ENCODE measurements around the gene PLPPR4. TPM values are rescaled to one million over a fixed set of nuclear protein-coding genes. Genes with fewer than 3 reads are reported as not detected.

Gene PLPPR4
- total RNA-seq (not detected in 2 replicates), polyA plus RNA-seq (not detected in 2 replicates), polyA minus RNA-seq (not detected in 2 replicates)
- total RNA-seq (2013), result 0.19 TPM

- no peak within 1 kb of the TSS for H3K27ac ChIP-seq (ENCODE audit: low read length in 2 of 2)
- H3K27ac Mint-ChIP-seq, result no peak within 1 kb of the TSS
- ATAC-seq (ENCODE audit: low read depth) (no peak), DNase-seq (no peak)
- no peak within 1 kb of the TSS for H3K4me3 Mint-ChIP-seq
- H3K9ac ChIP-seq (ENCODE audit: low read length), result no peak within 1 kb of the TSS
- no peak within 1 kb of the TSS for H3K4me2 ChIP-seq (replicated peaks; ENCODE audit: low read depth, low read length, poor library complexity, severe bottlenecking)
- H3K36me3 ChIP-seq (replicated peaks in 1 of 2; ENCODE audit: control extremely low read depth in 1 of 2, control insufficient read depth in 1 of 2, extremely low read depth in 1 of 2, insufficient read depth in 2 of 2, low read length in 1 of 2), result no peaks in the 10 kb centered on the region
- CTCF ChIA-PET, result no interaction called here
- peaks cover 36% of the 10 kb centered on the region for H3K27me3 Mint-ChIP-seq
- TF ChIP-seq, protein P1, sequence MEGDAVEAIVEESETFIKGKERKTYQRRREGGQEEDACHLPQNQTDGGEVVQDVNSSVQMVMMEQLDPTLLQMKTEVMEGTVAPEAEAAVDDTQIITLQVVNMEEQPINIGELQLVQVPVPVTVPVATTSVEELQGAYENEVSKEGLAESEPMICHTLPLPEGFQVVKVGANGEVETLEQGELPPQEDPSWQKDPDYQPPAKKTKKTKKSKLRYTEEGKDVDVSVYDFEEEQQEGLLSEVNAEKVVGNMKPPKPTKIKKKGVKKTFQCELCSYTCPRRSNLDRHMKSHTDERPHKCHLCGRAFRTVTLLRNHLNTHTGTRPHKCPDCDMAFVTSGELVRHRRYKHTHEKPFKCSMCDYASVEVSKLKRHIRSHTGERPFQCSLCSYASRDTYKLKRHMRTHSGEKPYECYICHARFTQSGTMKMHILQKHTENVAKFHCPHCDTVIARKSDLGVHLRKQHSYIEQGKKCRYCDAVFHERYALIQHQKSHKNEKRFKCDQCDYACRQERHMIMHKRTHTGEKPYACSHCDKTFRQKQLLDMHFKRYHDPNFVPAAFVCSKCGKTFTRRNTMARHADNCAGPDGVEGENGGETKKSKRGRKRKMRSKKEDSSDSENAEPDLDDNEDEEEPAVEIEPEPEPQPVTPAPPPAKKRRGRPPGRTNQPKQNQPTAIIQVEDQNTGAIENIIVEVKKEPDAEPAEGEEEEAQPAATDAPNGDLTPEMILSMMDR (IDR thresholded peaks at IDR 0.05), result no peak
- TF ChIP-seq EZH2 (IDR thresholded peaks at IDR 0.05; ENCODE audit: borderline replicate concordance, insufficient read depth, low read depth, low read length, poor library complexity, severe bottlenecking), result no peak
- H3K79me2 ChIP-seq (ENCODE audit: control insufficient read depth, insufficient read depth, low read length), result no peaks in the 10 kb centered on the region
- intact Hi-C loops (cut with micrococcal nuclease), result no loop called here
- no peaks in the 10 kb centered on the region for H3K4me1 Mint-ChIP-seq
- H3K4me3 ChIP-seq (ENCODE audit: control extremely low read depth in 1 of 5, extremely low read depth in 1 of 5, insufficient read depth in 1 of 5, low read depth in 2 of 5, low read length in 4 of 5), result no peak within 1 kb of the TSS
- 7% methylated on average over 43 of the region's 51 CpGs for WGBS (ENCODE audit: insufficient coverage)
- peaks cover 3% of the 10 kb centered on the region for H3K9me3 Mint-ChIP-seq (ENCODE audit: insufficient read depth)
- peaks cover 0 to 9% (median 0%) of the 10 kb centered on the region in 3 donors for H3K9me3 ChIP-seq (ENCODE audit: control extremely low read depth in 1 of 3, control insufficient read depth in 2 of 3, insufficient read depth in 1 of 3, low read length in 2 of 3)
- peak within 1 kb of the TSS; percentile 33 for H2AFZ ChIP-seq (ENCODE audit: insufficient read depth, low read depth, low read length, poor library complexity, severe bottlenecking)
- no peaks in the 10 kb centered on the region for H3K4me1 ChIP-seq (ENCODE audit: control insufficient read depth in 2 of 2, insufficient read depth in 2 of 2, low read length in 2 of 2)
- POLR2A ChIA-PET, result no interaction called here
- H3K27me3 ChIP-seq (replicated peaks in 1 of 4; ENCODE audit: control extremely low read depth in 1 of 4, control insufficient read depth in 3 of 4, insufficient read depth in 4 of 4, low read length in 3 of 4), result peaks cover 0 to 22% (median 6%) of the 10 kb centered on the region in 4 experiments
- no peaks in the 10 kb centered on the region for H4K20me1 ChIP-seq (ENCODE audit: control insufficient read depth, insufficient read depth, low read length, poor library complexity, severe bottlenecking)
Measured at GRCh38 chr1:99264201-99265021, at the start of gene PLPPR4. Gene PLPPR4 (plus strand): TSS chr1:99264492. CDS start chr1:99264594, 102 bp downstream.

- Mint-ChIP-seq H3K4me1 (peaks cover 2% of the 10 kb centered on the region), H3K27me3 (no peaks in the 10 kb centered on the region), H3K9me3 (ENCODE audit: insufficient read depth) (peaks cover 8% of the 10 kb centered on the region), H3K4me3 (no peak overlapping the region), H3K27ac (no peak overlapping the region)
- H3K36me3 ChIP-seq (replicated peaks in 1 of 2; ENCODE audit: control extremely low read depth in 1 of 2, control insufficient read depth in 1 of 2, extremely low read depth in 1 of 2, insufficient read depth in 2 of 2, low read length in 1 of 2), result no peaks in the 10 kb centered on the region
- peaks cover 0 to 4% of the 10 kb centered on the region in 2 donors for H3K4me1 ChIP-seq (ENCODE audit: control insufficient read depth in 2 of 2, insufficient read depth in 2 of 2, low read length in 2 of 2)
- no peak overlapping the region for H3K4me3 ChIP-seq (ENCODE audit: control extremely low read depth in 1 of 5, extremely low read depth in 1 of 5, insufficient read depth in 1 of 5, low read depth in 2 of 5, low read length in 4 of 5)
- intact Hi-C loops (cut with micrococcal nuclease), result no loop called here
- no peak for DNase-seq
- no peaks in the 10 kb centered on the region for H4K20me1 ChIP-seq (ENCODE audit: control insufficient read depth, insufficient read depth, low read length, poor library complexity, severe bottlenecking)
- no peak overlapping the region for H3K27ac ChIP-seq (ENCODE audit: low read length in 2 of 2)
- no peaks in the 10 kb centered on the region for H3K79me2 ChIP-seq (ENCODE audit: control insufficient read depth, insufficient read depth, low read length)
- WGBS (ENCODE audit: insufficient coverage), result 100% methylated on average over 4 of the region's 5 CpGs
- ChIA-PET CTCF (no interaction called here), POLR2A (no interaction called here)
- H3K9me3 ChIP-seq (ENCODE audit: control extremely low read depth in 1 of 3, control insufficient read depth in 2 of 3, insufficient read depth in 1 of 3, low read length in 2 of 3), result no peaks in the 10 kb centered on the region
- no peak overlapping the region for H3K9ac ChIP-seq (ENCODE audit: low read length)
- H3K4me2 ChIP-seq (replicated peaks; ENCODE audit: low read depth, low read length, poor library complexity, severe bottlenecking), result no peak overlapping the region
- no peak for ATAC-seq (ENCODE audit: low read depth)
- H3K27me3 ChIP-seq (replicated peaks in 1 of 4; ENCODE audit: control extremely low read depth in 1 of 4, control insufficient read depth in 3 of 4, insufficient read depth in 4 of 4, low read length in 3 of 4), result no peaks in the 10 kb centered on the region
- TF ChIP-seq EZH2 (IDR thresholded peaks at IDR 0.05; ENCODE audit: borderline replicate concordance, insufficient read depth, low read depth, low read length, poor library complexity, severe bottlenecking), result no peak
- TF ChIP-seq, protein P1 (IDR thresholded peaks at IDR 0.05), result no peak
- no peak overlapping the region for H2AFZ ChIP-seq (ENCODE audit: insufficient read depth, low read depth, low read length, poor library complexity, severe bottlenecking)
Measured at GRCh38 chr1:99216956-99217355, 47.3 kb upstream of the PLPPR4 start.

Measured in B cell (primary cell).